ENCODE results near the gene TMCC1.
A peak's percentile ranks its signal among the peaks of the same experiment; 100 is the strongest.

The TMCC1 gene

GRCh38 chr3:129933471-129933870 lies 40.0 kb upstream of the TMCC1 start:
- Histone ChIP-seq H3K14ac (ENCODE audit: low read length in 2 of 2) (no peak overlapping the region), H3K9ac (ENCODE audit: low read length) (no peak overlapping the region), H3K18ac (ENCODE audit: low read depth in 1 of 2, low read length in 2 of 2) (no peak overlapping the region), H3K4me2 (ENCODE audit: low read length, poor library complexity, severe bottlenecking) (no peak overlapping the region), H3K23ac (ENCODE audit: low read length in 2 of 2) (no peak overlapping the region), H4K8ac (ENCODE audit: low read length) (no peak overlapping the region), H3K4ac (ENCODE audit: low read depth in 1 of 2, low read length in 2 of 2) (no peak overlapping the region), H3K9me3 (ENCODE audit: control insufficient read depth, low read length) (peaks cover 24% of the 10 kb centered on the region), H3K4me1 (ENCODE audit: control insufficient read depth, insufficient read depth, low read depth, low read length) (peaks cover 2% of the 10 kb centered on the region), H2BK15ac (ENCODE audit: low read depth, poor library complexity, severe bottlenecking) (no peak overlapping the region), H3K4me3 (ENCODE audit: insufficient read depth in 1 of 2, low read depth in 1 of 2, low read length in 2 of 2) (no peak overlapping the region), H2AK5ac (ENCODE audit: low read length, severe bottlenecking) (no peak overlapping the region), H2BK12ac (ENCODE audit: low read length in 2 of 2) (no peak overlapping the region), H4K91ac (ENCODE audit: low read length) (no peak overlapping the region), H3K79me1 (replicated peaks; ENCODE audit: low read length, poor library complexity, severe bottlenecking) (no peaks in the 10 kb centered on the region), H3K27ac (ENCODE audit: low read length, poor library complexity, severe bottlenecking) (no peak overlapping the region), H2BK5ac (ENCODE audit: low read depth, low read length, poor library complexity, severe bottlenecking) (no peak overlapping the region), H3K27me3 (ENCODE audit: control insufficient read depth in 1 of 2, insufficient read depth in 1 of 2, low read length in 2 of 2) (peaks cover 5 to 11% of the 10 kb centered on the region in 2 experiments), H3K36me3 (ENCODE audit: control insufficient read depth in 1 of 2, insufficient read depth in 2 of 2, low read depth in 1 of 2, low read length in 2 of 2) (no peaks in the 10 kb centered on the region), H2BK120ac (ENCODE audit: low read depth, low read length) (no peak overlapping the region), H2AFZ (ENCODE audit: low read depth, low read length) (no peak overlapping the region)
- no peak for DNase-seq
- 81% methylated on average over 4 of the region's 4 CpGs for WGBS

DNA sequence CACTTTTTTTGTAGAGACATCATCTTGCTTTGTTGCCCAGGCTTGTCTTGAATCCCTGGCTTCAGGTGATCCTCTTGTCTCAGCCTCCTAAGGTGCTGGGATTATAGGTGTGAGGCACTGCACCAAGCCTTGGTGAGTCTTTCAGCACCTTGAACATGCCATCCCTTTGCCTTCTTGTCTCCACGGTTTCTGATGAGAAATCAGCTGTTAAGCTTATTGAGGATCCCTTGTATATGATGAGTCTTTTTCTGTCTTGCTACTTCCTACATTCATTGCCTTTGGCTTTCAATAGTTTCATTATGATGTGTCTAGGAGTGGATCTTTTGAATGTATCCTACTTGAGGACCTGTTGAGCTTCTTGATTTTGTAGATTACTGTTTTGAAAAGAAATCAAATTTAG lies 35.9 kb upstream of the TMCC1 start:
- Histone ChIP-seq H2BK120ac (ENCODE audit: low read depth, low read length) (no peak overlapping the region), H3K27ac (ENCODE audit: low read length, poor library complexity, severe bottlenecking) (no peak overlapping the region), H3K18ac (ENCODE audit: low read depth in 1 of 2, low read length in 2 of 2) (no peak overlapping the region), H2BK15ac (ENCODE audit: low read depth, poor library complexity, severe bottlenecking) (no peak overlapping the region), H4K91ac (ENCODE audit: low read length) (no peak overlapping the region), H3K4me3 (ENCODE audit: insufficient read depth in 1 of 2, low read depth in 1 of 2, low read length in 2 of 2) (no peak overlapping the region), H2BK12ac (ENCODE audit: low read length in 2 of 2) (no peak overlapping the region), H3K4ac (ENCODE audit: low read depth in 1 of 2, low read length in 2 of 2) (no peak overlapping the region), H3K23ac (ENCODE audit: low read length in 2 of 2) (no peak overlapping the region), H3K9ac (ENCODE audit: low read length) (no peak overlapping the region), H3K14ac (ENCODE audit: low read length in 2 of 2) (no peak overlapping the region), H4K8ac (ENCODE audit: low read length) (no peak overlapping the region), H2AFZ (ENCODE audit: low read depth, low read length) (no peak overlapping the region), H3K4me2 (ENCODE audit: low read length, poor library complexity, severe bottlenecking) (no peak overlapping the region), H2BK5ac (ENCODE audit: low read depth, low read length, poor library complexity, severe bottlenecking) (no peak overlapping the region), H3K9me3 (ENCODE audit: control insufficient read depth, low read length) (peaks cover 34% of the 10 kb centered on the region), H3K4me1 (ENCODE audit: control insufficient read depth, insufficient read depth, low read depth, low read length) (peaks cover 13% of the 10 kb centered on the region), H3K27me3 (ENCODE audit: control insufficient read depth in 1 of 2, insufficient read depth in 1 of 2, low read length in 2 of 2) (peaks cover 5 to 10% of the 10 kb centered on the region in 2 experiments), H3K79me1 (replicated peaks; ENCODE audit: low read length, poor library complexity, severe bottlenecking) (no peaks in the 10 kb centered on the region), H2AK5ac (ENCODE audit: low read length, severe bottlenecking) (no peak overlapping the region), H3K36me3 (ENCODE audit: control insufficient read depth in 1 of 2, insufficient read depth in 2 of 2, low read depth in 1 of 2, low read length in 2 of 2) (no peaks in the 10 kb centered on the region)
- no peak for DNase-seq
- 100% methylated on average over 1 of the region's 1 CpG for WGBS

GRCh38 chr3:129927072-129927471 lies 33.6 kb upstream of the TMCC1 start:
- Histone ChIP-seq H3K27me3 (ENCODE audit: control insufficient read depth in 1 of 2, insufficient read depth in 1 of 2, low read length in 2 of 2) (peaks cover 0 to 10% of the 10 kb centered on the region in 2 experiments), H3K36me3 (ENCODE audit: control insufficient read depth in 1 of 2, insufficient read depth in 2 of 2, low read depth in 1 of 2, low read length in 2 of 2) (no peaks in the 10 kb centered on the region), H2AFZ (ENCODE audit: low read depth, low read length) (no peak overlapping the region), H2BK12ac (ENCODE audit: low read length in 2 of 2) (no peak overlapping the region), H3K9ac (ENCODE audit: low read length) (no peak overlapping the region), H2BK5ac (ENCODE audit: low read depth, low read length, poor library complexity, severe bottlenecking) (no peak overlapping the region), H3K4ac (ENCODE audit: low read depth in 1 of 2, low read length in 2 of 2) (no peak overlapping the region), H4K91ac (ENCODE audit: low read length) (no peak overlapping the region), H3K4me1 (ENCODE audit: control insufficient read depth, insufficient read depth, low read depth, low read length) (peaks cover 11% of the 10 kb centered on the region), H3K4me3 (ENCODE audit: insufficient read depth in 1 of 2, low read depth in 1 of 2, low read length in 2 of 2) (no peak overlapping the region), H3K27ac (ENCODE audit: low read length, poor library complexity, severe bottlenecking) (peak overlapping the region; percentile 58), H3K18ac (ENCODE audit: low read depth in 1 of 2, low read length in 2 of 2) (no peak overlapping the region), H2AK5ac (ENCODE audit: low read length, severe bottlenecking) (no peak overlapping the region), H2BK15ac (ENCODE audit: low read depth, poor library complexity, severe bottlenecking) (no peak overlapping the region), H3K14ac (ENCODE audit: low read length in 2 of 2) (no peak overlapping the region), H3K79me1 (replicated peaks; ENCODE audit: low read length, poor library complexity, severe bottlenecking) (no peaks in the 10 kb centered on the region), H3K9me3 (ENCODE audit: control insufficient read depth, low read length) (peaks cover 45% of the 10 kb centered on the region), H4K8ac (ENCODE audit: low read length) (no peak overlapping the region), H3K4me2 (ENCODE audit: low read length, poor library complexity, severe bottlenecking) (peak overlapping the region; percentile 26), H2BK120ac (ENCODE audit: low read depth, low read length) (no peak overlapping the region), H3K23ac (ENCODE audit: low read length in 2 of 2) (no peak overlapping the region)
- WGBS = 69% methylated on average over 5 of the region's 5 CpGs
- no peak for DNase-seq

- Histone ChIP-seq H2AFZ (ENCODE audit: low read depth, low read length) (no peak overlapping the region), H2AK5ac (ENCODE audit: low read length, severe bottlenecking) (no peak overlapping the region), H2BK15ac (ENCODE audit: low read depth, poor library complexity, severe bottlenecking) (no peak overlapping the region), H3K23ac (ENCODE audit: low read length in 2 of 2) (no peak overlapping the region), H4K91ac (ENCODE audit: low read length) (no peak overlapping the region), H4K8ac (ENCODE audit: low read length) (no peak overlapping the region), H2BK5ac (ENCODE audit: low read depth, low read length, poor library complexity, severe bottlenecking) (no peak overlapping the region), H3K14ac (ENCODE audit: low read length in 2 of 2) (no peak overlapping the region), H3K4me2 (ENCODE audit: low read length, poor library complexity, severe bottlenecking) (no peak overlapping the region), H3K27me3 (ENCODE audit: control insufficient read depth in 1 of 2, insufficient read depth in 1 of 2, low read length in 2 of 2) (no peaks in the 10 kb centered on the region), H3K9ac (ENCODE audit: low read length) (no peak overlapping the region), H3K36me3 (ENCODE audit: control insufficient read depth in 1 of 2, insufficient read depth in 2 of 2, low read depth in 1 of 2, low read length in 2 of 2) (no peaks in the 10 kb centered on the region), H2BK12ac (ENCODE audit: low read length in 2 of 2) (no peak overlapping the region), H3K79me1 (replicated peaks; ENCODE audit: low read length, poor library complexity, severe bottlenecking) (no peaks in the 10 kb centered on the region), H3K4me3 (ENCODE audit: insufficient read depth in 1 of 2, low read depth in 1 of 2, low read length in 2 of 2) (no peak overlapping the region), H3K4me1 (ENCODE audit: control insufficient read depth, insufficient read depth, low read depth, low read length) (no peaks in the 10 kb centered on the region), H3K18ac (ENCODE audit: low read depth in 1 of 2, low read length in 2 of 2) (no peak overlapping the region), H2BK120ac (ENCODE audit: low read depth, low read length) (no peak overlapping the region), H3K27ac (ENCODE audit: low read length, poor library complexity, severe bottlenecking) (no peak overlapping the region), H3K9me3 (ENCODE audit: control insufficient read depth, low read length) (peaks cover 62% of the 10 kb centered on the region), H3K4ac (ENCODE audit: low read depth in 1 of 2, low read length in 2 of 2) (no peak overlapping the region)
- WGBS = no CpG with 5 or more reads among the region's 1 CpG
- DNase-seq = no peak
Measured at GRCh38 chr3:129919806-129920205, 26.3 kb upstream of the TMCC1 start.
